HG02759 (cell line): ENCODE measurements around the gene CBX8.
A peak's percentile ranks its signal among the peaks of the same experiment; 100 is the strongest.

Experiments
- ATAC-seq: cut with Tn5 transposase; IDR thresholded peaks from one replicate; pipeline ENCODE4 v1.9.1; 2021; ENCODE audit warnings: mild to moderate bottlenecking, moderate library complexity; ENCODE audit not compliant: unreplicated experiment

CBX8 gene

GRCh38 chr17:79796763-79797491 lies at the start of gene CBX8:
Gene CBX8 (minus strand): TSS chr17:79797077. CDS start chr17:79796998, 79 bp downstream.
- ATAC-seq, result peak; percentile 88

DNA sequence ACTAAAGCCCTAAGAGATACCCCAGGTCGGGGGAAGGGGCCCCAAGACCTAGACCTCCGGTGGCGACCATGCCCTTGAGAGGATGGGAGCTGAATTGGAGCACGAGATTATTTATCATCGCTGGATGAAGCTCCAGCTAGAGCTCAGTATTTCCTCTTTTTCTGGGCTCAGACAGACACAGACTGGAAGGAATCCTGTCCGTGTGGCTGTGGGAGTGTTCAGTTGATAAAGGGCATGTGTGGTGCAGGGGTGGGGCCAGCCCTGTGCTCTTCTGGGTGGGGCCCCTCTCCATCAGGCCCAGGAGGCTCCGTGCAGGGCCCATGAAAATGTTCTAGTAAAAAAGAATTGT lies 48.7 kb upstream of the CBX8 start:
- no peak for ATAC-seq

DNA sequence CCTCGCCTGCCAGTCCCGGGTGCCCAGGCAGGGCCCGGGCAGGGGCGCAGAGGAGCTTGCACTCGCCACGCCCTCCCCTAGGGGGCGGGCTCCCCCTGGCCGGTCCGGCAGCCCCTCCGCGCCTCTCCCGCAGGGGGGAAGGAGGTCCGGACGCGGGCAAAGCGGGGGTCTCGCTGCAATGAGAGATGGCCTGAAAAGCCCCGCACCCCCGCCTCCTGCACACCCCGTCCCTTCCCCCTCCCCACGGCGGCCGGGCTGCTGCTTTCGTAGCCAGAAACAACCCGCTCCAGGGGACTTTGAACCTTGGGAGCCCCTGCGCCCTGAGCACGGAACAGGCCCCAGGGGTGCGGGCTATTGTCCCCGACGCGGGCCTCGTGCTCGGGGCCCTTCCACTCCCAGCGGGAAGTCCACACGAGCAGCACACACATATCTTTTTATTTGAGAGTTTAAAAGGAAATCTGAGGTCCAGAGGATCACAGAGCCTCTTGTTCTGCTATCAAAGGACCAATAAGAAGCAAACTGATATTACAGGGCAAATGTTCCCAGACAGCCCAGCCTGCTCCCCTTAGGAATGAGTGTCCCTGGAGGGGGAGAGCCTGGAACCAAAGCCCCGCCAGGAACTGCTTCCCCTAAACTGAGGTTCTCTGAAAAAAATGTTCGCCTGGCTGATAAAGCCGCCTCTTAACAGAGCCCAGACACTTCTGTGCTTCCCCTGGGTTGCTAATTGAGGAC lies 48.2 kb upstream of the CBX8 start:
- no peak for ATAC-seq

GRCh38 chr17:79843816-79844800 lies 47.2 kb upstream of the CBX8 start:
- no peak for ATAC-seq

- ATAC-seq, result no peak
Measured at GRCh38 chr17:79843474-79843815, 46.6 kb upstream of the CBX8 start.

- ATAC-seq, result no peak
Measured at GRCh38 chr17:79842656-79843473, 46.0 kb upstream of the CBX8 start.

DNA sequence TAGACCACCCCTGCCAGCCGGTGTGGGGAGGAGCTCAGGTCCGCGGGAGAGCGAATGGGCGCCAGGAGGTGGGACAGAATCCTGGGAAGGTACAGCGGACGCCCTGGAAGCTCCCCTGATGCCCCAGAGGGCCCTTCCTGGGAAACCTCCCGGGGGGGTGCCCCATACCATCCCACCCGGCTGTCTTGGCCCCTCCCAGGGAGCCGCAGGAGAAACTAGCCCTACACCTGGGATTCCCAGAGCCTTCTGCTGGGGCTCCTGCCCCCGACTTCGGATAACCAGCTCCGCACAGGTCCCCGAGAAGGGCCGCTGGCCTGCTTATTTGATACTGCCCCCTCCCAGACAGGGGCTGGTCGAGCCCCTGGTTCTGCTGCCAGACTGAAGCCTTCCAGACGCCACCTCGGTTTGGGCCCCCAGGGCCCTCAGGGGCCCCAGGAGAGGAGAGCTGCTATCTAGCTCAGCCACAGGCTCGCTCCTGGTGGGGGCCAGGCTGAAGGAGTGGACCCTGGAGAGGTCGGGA lies 45.3 kb upstream of the CBX8 start:
- no peak for ATAC-seq

GRCh38 chr17:79841369-79842135 lies 44.7 kb upstream of the CBX8 start:
- no peak for ATAC-seq

GRCh38 chr17:79840989-79841286 lies 44.1 kb upstream of the CBX8 start:
- no peak for ATAC-seq

GRCh38 chr17:79840269-79840988 lies 43.6 kb upstream of the CBX8 start:
- ATAC-seq, result no peak

GRCh38 chr17:79839356-79840268 lies 42.7 kb upstream of the CBX8 start, which contains the start of gene CBX4:
Gene CBX4 (minus strand): TSS chr17:79839440. CDS start chr17:79839251, 189 bp downstream.
- peak; percentile 75 for ATAC-seq

DNA sequence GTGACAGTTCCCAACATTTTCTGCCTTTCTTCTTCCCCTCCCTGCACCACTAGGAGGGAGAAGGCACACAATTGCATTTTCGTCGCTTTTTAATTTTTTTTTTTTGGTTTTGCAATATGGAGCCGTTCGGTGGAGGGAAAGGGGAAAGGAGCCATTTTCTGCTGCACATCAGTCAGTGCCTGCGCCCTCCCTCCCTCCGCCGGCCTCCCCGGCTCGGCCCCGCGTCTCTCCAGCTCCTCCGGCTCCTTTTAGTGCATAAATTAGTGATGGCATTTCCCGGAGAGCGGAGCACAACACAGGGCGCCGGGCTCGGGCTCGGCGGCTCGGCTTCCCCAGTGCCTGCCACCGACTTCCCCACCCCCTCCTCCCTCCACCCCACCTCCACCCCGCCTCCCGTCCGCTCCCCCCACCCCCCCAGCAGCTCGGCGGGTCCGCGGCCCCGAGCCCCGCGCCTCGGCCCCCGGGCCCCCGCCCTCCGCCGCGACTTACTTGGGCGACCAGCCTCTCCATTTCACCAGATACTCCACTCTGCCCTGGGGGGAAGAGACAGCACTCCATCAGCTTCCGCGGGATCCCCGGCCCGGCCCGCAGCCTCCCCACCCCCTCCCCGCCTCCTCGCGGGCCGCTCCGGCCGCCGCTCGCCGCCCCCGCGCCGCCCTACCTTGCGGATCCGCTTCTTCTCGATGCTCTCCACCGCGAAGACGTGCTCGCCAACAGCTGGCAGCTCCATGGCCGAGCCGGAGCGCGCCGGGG lies 41.8 kb upstream of the CBX8 start:
- ATAC-seq, result peak; percentile 28

DNA sequence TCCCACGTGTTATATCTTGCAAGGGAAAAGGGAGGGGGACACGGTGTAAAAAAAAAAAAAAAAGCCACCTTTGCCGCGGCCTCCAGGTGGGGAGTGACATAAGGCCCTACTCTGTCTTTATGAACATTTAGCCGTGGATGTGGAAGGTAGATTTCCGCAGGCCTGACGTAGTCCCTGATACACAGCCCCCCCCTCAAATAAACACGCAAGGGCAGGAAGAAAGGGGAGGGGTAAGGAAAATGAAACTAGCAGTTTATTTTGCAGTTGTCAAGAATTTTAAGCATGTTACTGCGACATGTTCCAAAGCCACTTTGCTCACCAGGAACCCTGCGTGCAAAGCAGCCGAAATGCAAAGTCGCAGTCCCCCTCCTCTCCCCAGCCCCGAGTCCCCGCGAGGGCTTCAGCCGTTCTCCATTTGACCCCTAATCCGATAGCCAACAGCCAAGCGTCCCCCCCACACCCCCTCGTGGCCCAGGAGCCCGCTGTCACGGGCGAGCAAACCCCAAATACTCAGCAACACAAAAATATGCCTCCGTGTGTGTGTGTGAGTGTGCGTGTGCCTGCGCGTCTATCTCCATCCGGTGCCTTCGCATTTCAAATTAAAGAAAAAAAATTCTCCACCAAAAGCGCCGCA lies 41.1 kb upstream of the CBX8 start:
- no peak for ATAC-seq

GRCh38 chr17:79836972-79837887 lies 40.4 kb upstream of the CBX8 start:
- ATAC-seq, result no peak

GRCh38 chr17:79836510-79836971 lies 39.7 kb upstream of the CBX8 start:
- no peak for ATAC-seq
